IPS-NIHi11 (cell line): ENCODE measurements around the gene RND2.
"Not testable (repeated sequence)": the region's sequence is repeated elsewhere in the genome, so short reads cannot be mapped to it uniquely, and the experiment has no call there.

Experiments
- DNase-seq: peaks from one replicate; pipeline ENCODE4 v3.0.0; 2012; ENCODE audit warnings: mixed read lengths, low spot score

RND2 gene

GRCh38 chr17:43024407-43025289 is at the start of gene RND2:
Gene RND2, plus strand, starts transcription at chr17:43025231. Its CDS starts 117 bp downstream, at chr17:43025348.
- DNase-seq: peak; percentile 94

- DNase-seq: no peak
These were observed 49.8 kb upstream of the RND2 start for GRCh38 chr17:42975265-42975664.

- not testable (repeated sequence) for DNase-seq
These were observed 49.3 kb upstream of the RND2 start for GRCh38 chr17:42975701-42976100.

- peak; percentile 84 for DNase-seq
These were observed 45.3 kb upstream of the RND2 start, which contains the start of gene PTGES3L for GRCh38 chr17:42979511-42980273. Gene PTGES3L, minus strand, starts transcription at chr17:42980080. Its CDS starts 27 bp downstream, at chr17:42980053.

GRCh38 chr17:42980274-42980765 is 44.7 kb upstream of the RND2 start, which contains the start of gene RUNDC1:
Gene RUNDC1, plus strand, starts transcription at chr17:42980565. Its CDS starts 12 bp downstream, at chr17:42980577.
- DNase-seq: peak; percentile 98

GRCh38 chr17:42980766-42981397 is 44.1 kb upstream of the RND2 start:
- DNase-seq: peak; percentile 85

GRCh38 chr17:42982266-42982665 is 42.8 kb upstream of the RND2 start:
- no peak for DNase-seq

- DNase-seq: no peak
These were observed 39.8 kb upstream of the RND2 start for GRCh38 chr17:42985225-42985624.

- no peak for DNase-seq
These were observed 35.9 kb upstream of the RND2 start for GRCh38 chr17:42989141-42989540.

GRCh38 chr17:42989726-42990652 is 35.0 kb upstream of the RND2 start:
- DNase-seq: no peak

GRCh38 chr17:42991471-42991870 is 33.6 kb upstream of the RND2 start:
- no peak for DNase-seq

- DNase-seq: no peak
These were observed 32.2 kb upstream of the RND2 start for GRCh38 chr17:42992872-42993271.

- DNase-seq: not testable (repeated sequence)
These were observed 31.1 kb upstream of the RND2 start for GRCh38 chr17:42993913-42994312.

GRCh38 chr17:42997390-42997983 is 27.5 kb upstream of the RND2 start:
- DNase-seq: no peak

GRCh38 chr17:42997984-42998938 is 26.8 kb upstream of the RND2 start, which contains the start of gene RPL27:
Gene RPL27, plus strand, starts transcription at chr17:42998419. Its CDS starts 332 bp downstream, at chr17:42998751.
- peak; percentile 92 for DNase-seq

GRCh38 chr17:42999003-42999525 is 26.0 kb upstream of the RND2 start:
- no peak for DNase-seq

- not testable (repeated sequence) for DNase-seq
These were observed 24.1 kb upstream of the RND2 start for GRCh38 chr17:43000894-43001293.

GRCh38 chr17:43003542-43004172 is 21.4 kb upstream of the RND2 start:
- no peak for DNase-seq
